ENCODE results near the gene MRNIP.
A peak's percentile ranks its signal among the peaks of the same experiment; 100 is the strongest.

MRNIP gene

GRCh38 chr5:179817470-179817840 lies 41.2 kb downstream of the MRNIP start:
- peaks cover 4 to 33% of the 10 kb centered on the region in 2 donors for H3K36me3 ChIP-seq (ENCODE audit: control insufficient read depth in 1 of 2, insufficient read depth in 2 of 2, low read length in 2 of 2)
- H3K4me1 ChIP-seq (ENCODE audit: control insufficient read depth in 1 of 2, insufficient read depth in 2 of 2, low read length in 2 of 2): peaks cover 17 to 41% of the 10 kb centered on the region in 2 donors
- no peaks in the 10 kb centered on the region for H3K27me3 ChIP-seq (ENCODE audit: low read depth, low read length)
- H3K9me3 ChIP-seq (ENCODE audit: control insufficient read depth in 1 of 2, low read length in 2 of 2): no peaks in the 10 kb centered on the region
- peak overlapping the region; percentile 97 for H3K27ac ChIP-seq (ENCODE audit: low read length)
- H3K4me3 ChIP-seq (ENCODE audit: low read depth in 1 of 2, low read length in 2 of 2): peak overlapping the region in 1 of 2 donors; percentile 60

GRCh38 chr5:179816796-179817469 lies 41.7 kb downstream of the MRNIP start:
- Histone ChIP-seq H3K4me3 (ENCODE audit: low read depth in 1 of 2, low read length in 2 of 2) (peak overlapping the region in 1 of 2 donors; percentile 60), H3K27ac (ENCODE audit: low read length) (no peak overlapping the region), H3K27me3 (ENCODE audit: low read depth, low read length) (no peaks in the 10 kb centered on the region), H3K36me3 (ENCODE audit: control insufficient read depth in 1 of 2, insufficient read depth in 2 of 2, low read length in 2 of 2) (peaks cover 0 to 31% of the 10 kb centered on the region in 2 donors), H3K9me3 (ENCODE audit: control insufficient read depth in 1 of 2, low read length in 2 of 2) (no peaks in the 10 kb centered on the region), H3K4me1 (ENCODE audit: control insufficient read depth in 1 of 2, insufficient read depth in 2 of 2, low read length in 2 of 2) (peaks cover 12 to 36% of the 10 kb centered on the region in 2 donors)

GRCh38 chr5:179816401-179816795 lies 42.2 kb downstream of the MRNIP start:
- no peaks in the 10 kb centered on the region for H3K27me3 ChIP-seq (ENCODE audit: low read depth, low read length)
- peaks cover 11 to 35% of the 10 kb centered on the region in 2 donors for H3K4me1 ChIP-seq (ENCODE audit: control insufficient read depth in 1 of 2, insufficient read depth in 2 of 2, low read length in 2 of 2)
- H3K36me3 ChIP-seq (ENCODE audit: control insufficient read depth in 1 of 2, insufficient read depth in 2 of 2, low read length in 2 of 2): peaks cover 0 to 29% of the 10 kb centered on the region in 2 donors
- no peak overlapping the region for H3K27ac ChIP-seq (ENCODE audit: low read length)
- peak overlapping the region in 1 of 2 donors; percentile 60 for H3K4me3 ChIP-seq (ENCODE audit: low read depth in 1 of 2, low read length in 2 of 2)
- H3K9me3 ChIP-seq (ENCODE audit: control insufficient read depth in 1 of 2, low read length in 2 of 2): no peaks in the 10 kb centered on the region

- Histone ChIP-seq H3K9me3 (ENCODE audit: control insufficient read depth in 1 of 2, low read length in 2 of 2) (no peaks in the 10 kb centered on the region), H3K27me3 (ENCODE audit: low read depth, low read length) (no peaks in the 10 kb centered on the region), H3K36me3 (ENCODE audit: control insufficient read depth in 1 of 2, insufficient read depth in 2 of 2, low read length in 2 of 2) (peaks cover 0 to 22% of the 10 kb centered on the region in 2 donors), H3K27ac (ENCODE audit: low read length) (no peak overlapping the region), H3K4me1 (ENCODE audit: control insufficient read depth in 1 of 2, insufficient read depth in 2 of 2, low read length in 2 of 2) (peaks cover 11 to 35% of the 10 kb centered on the region in 2 donors), H3K4me3 (ENCODE audit: low read depth in 1 of 2, low read length in 2 of 2) (no peak overlapping the region)
Observed at GRCh38 chr5:179815491-179816249, 42.9 kb downstream of the MRNIP start.

GRCh38 chr5:179814090-179814489 lies 44.5 kb downstream of the MRNIP start:
- peaks cover 0 to 21% of the 10 kb centered on the region in 2 donors for H3K4me1 ChIP-seq (ENCODE audit: control insufficient read depth in 1 of 2, insufficient read depth in 2 of 2, low read length in 2 of 2)
- H3K27ac ChIP-seq (ENCODE audit: low read length): no peak overlapping the region
- H3K27me3 ChIP-seq (ENCODE audit: low read depth, low read length): no peaks in the 10 kb centered on the region
- peaks cover 0 to 6% of the 10 kb centered on the region in 2 donors for H3K36me3 ChIP-seq (ENCODE audit: control insufficient read depth in 1 of 2, insufficient read depth in 2 of 2, low read length in 2 of 2)
- no peaks in the 10 kb centered on the region for H3K9me3 ChIP-seq (ENCODE audit: control insufficient read depth in 1 of 2, low read length in 2 of 2)
- H3K4me3 ChIP-seq (ENCODE audit: low read depth in 1 of 2, low read length in 2 of 2): no peak overlapping the region

GRCh38 chr5:179812997-179813607 lies 45.5 kb downstream of the MRNIP start:
- Histone ChIP-seq H3K9me3 (ENCODE audit: control insufficient read depth in 1 of 2, low read length in 2 of 2) (no peaks in the 10 kb centered on the region), H3K4me1 (ENCODE audit: control insufficient read depth in 1 of 2, insufficient read depth in 2 of 2, low read length in 2 of 2) (peaks cover 0 to 14% of the 10 kb centered on the region in 2 donors), H3K4me3 (ENCODE audit: low read depth in 1 of 2, low read length in 2 of 2) (no peak overlapping the region), H3K27me3 (ENCODE audit: low read depth, low read length) (no peaks in the 10 kb centered on the region), H3K27ac (ENCODE audit: low read length) (no peak overlapping the region), H3K36me3 (ENCODE audit: control insufficient read depth in 1 of 2, insufficient read depth in 2 of 2, low read length in 2 of 2) (peaks cover 0 to 6% of the 10 kb centered on the region in 2 donors)

GRCh38 chr5:179812135-179812825 lies 46.3 kb downstream of the MRNIP start:
- H3K27me3 ChIP-seq (ENCODE audit: low read depth, low read length): no peaks in the 10 kb centered on the region
- peaks cover 0 to 6% of the 10 kb centered on the region in 2 donors for H3K36me3 ChIP-seq (ENCODE audit: control insufficient read depth in 1 of 2, insufficient read depth in 2 of 2, low read length in 2 of 2)
- no peak overlapping the region for H3K4me3 ChIP-seq (ENCODE audit: low read depth in 1 of 2, low read length in 2 of 2)
- no peak overlapping the region for H3K27ac ChIP-seq (ENCODE audit: low read length)
- no peaks in the 10 kb centered on the region for H3K9me3 ChIP-seq (ENCODE audit: control insufficient read depth in 1 of 2, low read length in 2 of 2)
- peaks cover 0 to 6% of the 10 kb centered on the region in 2 donors for H3K4me1 ChIP-seq (ENCODE audit: control insufficient read depth in 1 of 2, insufficient read depth in 2 of 2, low read length in 2 of 2)

GRCh38 chr5:179806250-179807048 lies 52.2 kb downstream of the MRNIP start, which contains the start of gene MGAT4B:
TSS of gene MGAT4B (minus strand) at chr5:179806866. CDS start at chr5:179806583, 283 bp downstream.
- no peak within 1 kb of the TSS for H3K27ac ChIP-seq (ENCODE audit: low read length)
- no peaks in the 10 kb centered on the region for H3K36me3 ChIP-seq (ENCODE audit: control insufficient read depth in 1 of 2, insufficient read depth in 2 of 2, low read length in 2 of 2)
- peak within 1 kb of the TSS; percentile 37 to 73 for H3K4me3 ChIP-seq (ENCODE audit: low read depth in 1 of 2, low read length in 2 of 2)
- H3K9me3 ChIP-seq (ENCODE audit: control insufficient read depth in 1 of 2, low read length in 2 of 2): no peaks in the 10 kb centered on the region
- H3K27me3 ChIP-seq (ENCODE audit: low read depth, low read length): no peaks in the 10 kb centered on the region
- peaks cover 23 to 35% of the 10 kb centered on the region in 2 donors for H3K4me1 ChIP-seq (ENCODE audit: control insufficient read depth in 1 of 2, insufficient read depth in 2 of 2, low read length in 2 of 2)

GRCh38 chr5:179805529-179806249 lies 52.9 kb downstream of the MRNIP start:
- Histone ChIP-seq H3K4me1 (ENCODE audit: control insufficient read depth in 1 of 2, insufficient read depth in 2 of 2, low read length in 2 of 2) (peaks cover 23 to 35% of the 10 kb centered on the region in 2 donors), H3K36me3 (ENCODE audit: control insufficient read depth in 1 of 2, insufficient read depth in 2 of 2, low read length in 2 of 2) (peaks cover 0 to 5% of the 10 kb centered on the region in 2 donors), H3K9me3 (ENCODE audit: control insufficient read depth in 1 of 2, low read length in 2 of 2) (no peaks in the 10 kb centered on the region), H3K4me3 (ENCODE audit: low read depth in 1 of 2, low read length in 2 of 2) (peak overlapping the region; percentile 59 to 73), H3K27ac (ENCODE audit: low read length) (peak overlapping the region; percentile 75), H3K27me3 (ENCODE audit: low read depth, low read length) (no peaks in the 10 kb centered on the region)

GRCh38 chr5:179805070-179805528 lies 53.5 kb downstream of the MRNIP start:
- Histone ChIP-seq H3K27ac (ENCODE audit: low read length) (peak overlapping the region; percentile 75), H3K4me3 (ENCODE audit: low read depth in 1 of 2, low read length in 2 of 2) (peak overlapping the region; percentile 59 to 73), H3K27me3 (ENCODE audit: low read depth, low read length) (no peaks in the 10 kb centered on the region), H3K9me3 (ENCODE audit: control insufficient read depth in 1 of 2, low read length in 2 of 2) (no peaks in the 10 kb centered on the region), H3K36me3 (ENCODE audit: control insufficient read depth in 1 of 2, insufficient read depth in 2 of 2, low read length in 2 of 2) (peaks cover 0 to 7% of the 10 kb centered on the region in 2 donors), H3K4me1 (ENCODE audit: control insufficient read depth in 1 of 2, insufficient read depth in 2 of 2, low read length in 2 of 2) (peaks cover 23 to 35% of the 10 kb centered on the region in 2 donors)
